Coronary artery (tissue), 2 donors: ENCODE measurements around the gene PLA2G4A.

Experiments
- DNase-seq: peaks from one replicate; pipeline ENCODE4 v3.0.0-alpha.2; 2017; ENCODE audit warnings: low spot score
- H3K27ac ChIP-seq, 2 donors: fragments of 200-600 bp; sonication (generic); one replicate each; pipeline ENCODE4 v1.5.1; 2016 to 2019
- H3K4me3 ChIP-seq: fragments of 200-600 bp; sonication (generic); 2 replicates; pipeline ENCODE4 v1.5.1; 2016; ENCODE audit warnings: mild to moderate bottlenecking, moderate library complexity
- CTCF ChIP-seq: fragments of 200-600 bp; sonication (generic); IDR thresholded peaks from one replicate; pipeline ENCODE4 v1.5.1; 2019; ENCODE audit warnings: antibody characterized with exemption

The PLA2G4A gene

GRCh38 chr1:186831168-186831567, 2.4 kb downstream of the PLA2G4A start:
- Histone ChIP-seq H3K27ac (no peak overlapping the region), H3K4me3 (no peak overlapping the region)
- DNase-seq = no peak
- TF ChIP-seq CTCF = no peak

- TF ChIP-seq CTCF = no peak
- H3K4me3 ChIP-seq = no peak overlapping the region
- DNase-seq = no peak
- no peak overlapping the region for H3K27ac ChIP-seq
Measured at GRCh38 chr1:186834399-186834958, 5.7 kb downstream of the PLA2G4A start.

- TF ChIP-seq CTCF = no peak
- Histone ChIP-seq H3K27ac (no peak overlapping the region), H3K4me3 (no peak overlapping the region)
- DNase-seq = no peak
Measured at GRCh38 chr1:186835448-186835847, 6.7 kb downstream of the PLA2G4A start.

GRCh38 chr1:186837806-186838205, 9.1 kb downstream of the PLA2G4A start:
- no peak for TF ChIP-seq CTCF
- no peak overlapping the region for H3K27ac ChIP-seq
- H3K4me3 ChIP-seq = no peak overlapping the region
- DNase-seq = no peak

GRCh38 chr1:186838380-186839040, 9.8 kb downstream of the PLA2G4A start:
- DNase-seq = no peak
- TF ChIP-seq CTCF = no peak
- Histone ChIP-seq H3K4me3 (no peak overlapping the region), H3K27ac (no peak overlapping the region)

GRCh38 chr1:186839041-186839400, 10.3 kb downstream of the PLA2G4A start:
- no peak overlapping the region for H3K4me3 ChIP-seq
- H3K27ac ChIP-seq = no peak overlapping the region
- no peak for DNase-seq
- TF ChIP-seq CTCF = no peak

- DNase-seq = no peak
- Histone ChIP-seq H3K4me3 (no peak overlapping the region), H3K27ac (no peak overlapping the region)
- TF ChIP-seq CTCF = no peak
Measured at GRCh38 chr1:186841599-186841998, 12.8 kb downstream of the PLA2G4A start.
